ENCODE data around the gene RANBP10. TPM values are rescaled to one million over a fixed set of nuclear protein-coding genes. Genes with fewer than 3 reads are reported as not detected.

RANBP10 gene
- total and polyA plus RNA-seq, 10 of the 15 experiments (the other 5 are each of a cell fraction or from before 2014, with no cell fraction given): 1.2 to 20.4 (median 10.8) TPM

GRCh38 chr16:67704110-67704509, 102.2 kb downstream of the RANBP10 start:
- no peak overlapping the region for H2AFZ ChIP-seq (ENCODE audit: control insufficient read depth, low read depth, low read length)
- CTCF ChIA-PET: interaction anchor here (1.1 to 1.6 kb wide), 3 partner anchors 14 to 31 kb away, joined by 3 to 4 read pairs (median 4); no protein-coding TSS in a partner anchor
- DNase-seq (ENCODE audit: low read depth, low spot score): no peak
- H3K79me2 ChIP-seq (ENCODE audit: control insufficient read depth, insufficient read depth, low read length): no peaks in the 10 kb centered on the region; the same call in none of the 2 replicates
- FAIRE-seq: no peak
- H3K4me1 ChIP-seq (ENCODE audit: control insufficient read depth, insufficient read depth, low read length): no peaks in the 10 kb centered on the region; the same call in 1 of the 2 replicates
- no TSS peak for BruUV-seq (replicated peaks)
- no peaks in the 10 kb centered on the region for H3K36me3 ChIP-seq (ENCODE audit: control insufficient read depth in 2 of 2, insufficient read depth in 2 of 2, low read length in 1 of 2)
- no peak overlapping the region for H3K9ac ChIP-seq (ENCODE audit: control insufficient read depth, insufficient read depth, low read length)
- ATAC-seq: no peak
- RAD21 ChIA-PET (ENCODE audit: unreplicated experiment): no interaction called here
- H3K4me2 ChIP-seq (ENCODE audit: control insufficient read depth, insufficient read depth): no peak overlapping the region
- H4K20me1 ChIP-seq (ENCODE audit: control insufficient read depth, insufficient read depth): no peaks in the 10 kb centered on the region
- intact Hi-C loops (cut with micrococcal nuclease; ENCODE audit: unreplicated experiment): no loop called here
- H3K27ac ChIP-seq (ENCODE audit: control insufficient read depth, insufficient read depth): no peak overlapping the region
- no peaks in the 10 kb centered on the region for H3K27me3 ChIP-seq (replicated peaks in 1 of 2; ENCODE audit: control insufficient read depth in 2 of 2, insufficient read depth in 2 of 2, low read length in 1 of 2)
- WGBS (ENCODE audit: insufficient coverage, insufficient replicate concordance, low lambda C conversion rate, missing lambda C conversion rate): 63% methylated on average over 5 of the region's 5 CpGs
- TF ChIP-seq CTCF (IDR thresholded peaks at IDR 0.05 in 2 of 3, conservative IDR thresholded peaks at IDR 0.05 in 1 of 3; ENCODE audit: control insufficient read depth in 2 of 3, extremely low read depth in 1 of 3, insufficient read depth in 1 of 3, low read depth in 3 of 3, low read length in 3 of 3): no peak
- TF ChIP-seq ZBTB33 (IDR thresholded peaks at IDR 0.05): no peak
- TF ChIP-seq MTA2 (IDR thresholded peaks at IDR 0.05; ENCODE audit: low read depth): no peak
- no peak for TF ChIP-seq ASH2L (IDR thresholded peaks at IDR 0.05; ENCODE audit: borderline replicate concordance, low read depth)
- no peak for TF ChIP-seq HCFC1 (IDR thresholded peaks at IDR 0.05; ENCODE audit: low read length)
- TF ChIP-seq SMAD5 (IDR thresholded peaks at IDR 0.05; ENCODE audit: low read depth): no peak
- TF ChIP-seq, protein P1, sequence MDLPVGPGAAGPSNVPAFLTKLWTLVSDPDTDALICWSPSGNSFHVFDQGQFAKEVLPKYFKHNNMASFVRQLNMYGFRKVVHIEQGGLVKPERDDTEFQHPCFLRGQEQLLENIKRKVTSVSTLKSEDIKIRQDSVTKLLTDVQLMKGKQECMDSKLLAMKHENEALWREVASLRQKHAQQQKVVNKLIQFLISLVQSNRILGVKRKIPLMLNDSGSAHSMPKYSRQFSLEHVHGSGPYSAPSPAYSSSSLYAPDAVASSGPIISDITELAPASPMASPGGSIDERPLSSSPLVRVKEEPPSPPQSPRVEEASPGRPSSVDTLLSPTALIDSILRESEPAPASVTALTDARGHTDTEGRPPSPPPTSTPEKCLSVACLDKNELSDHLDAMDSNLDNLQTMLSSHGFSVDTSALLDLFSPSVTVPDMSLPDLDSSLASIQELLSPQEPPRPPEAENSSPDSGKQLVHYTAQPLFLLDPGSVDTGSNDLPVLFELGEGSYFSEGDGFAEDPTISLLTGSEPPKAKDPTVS (IDR thresholded peaks at IDR 0.05; ENCODE audit: low read depth, low read length): no peak
- TF ChIP-seq RB1 (IDR thresholded peaks at IDR 0.05; ENCODE audit: borderline replicate concordance): no peak
- H3K4me3 ChIP-seq: no peak overlapping the region
- SMC1A ChIA-PET (ENCODE audit: uncharacterized antibody, unreplicated experiment): no interaction called here
- POLR2A ChIA-PET: interaction anchor here (0.6 kb wide), 2 partner anchors 911 to 1054 kb away, joined by 4 to 5 read pairs; no protein-coding TSS in a partner anchor
- in situ Hi-C loops (cut with MboI): no loop called here
- no peaks in the 10 kb centered on the region; the same call in 2 of the 3 replicates for H3K9me3 ChIP-seq (replicated peaks; ENCODE audit: control insufficient read depth, insufficient read depth, low read length)
